ENCODE data around the gene TK2.

The TK2 gene

DNA sequence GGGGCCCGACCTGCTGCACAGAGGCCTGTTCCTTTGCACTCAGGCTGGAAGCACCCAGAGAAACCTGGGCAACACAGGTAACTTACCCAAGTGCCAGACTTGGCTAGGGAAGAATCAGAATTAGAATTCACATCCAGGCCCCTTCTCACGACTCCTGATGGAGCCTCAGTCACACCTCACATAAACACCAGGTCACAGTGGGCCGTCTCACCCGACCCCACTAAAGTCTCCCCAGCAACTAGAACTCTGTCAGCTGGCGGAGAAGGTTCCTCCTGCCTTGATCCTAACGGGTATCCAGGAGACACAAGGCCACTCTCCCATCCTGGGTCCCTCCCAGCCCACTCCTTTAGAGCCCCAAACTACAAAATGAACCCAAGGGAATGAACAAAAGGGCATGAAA lies 6.4 kb downstream of the TK2 start:
- DNase-seq = no peak

DNA sequence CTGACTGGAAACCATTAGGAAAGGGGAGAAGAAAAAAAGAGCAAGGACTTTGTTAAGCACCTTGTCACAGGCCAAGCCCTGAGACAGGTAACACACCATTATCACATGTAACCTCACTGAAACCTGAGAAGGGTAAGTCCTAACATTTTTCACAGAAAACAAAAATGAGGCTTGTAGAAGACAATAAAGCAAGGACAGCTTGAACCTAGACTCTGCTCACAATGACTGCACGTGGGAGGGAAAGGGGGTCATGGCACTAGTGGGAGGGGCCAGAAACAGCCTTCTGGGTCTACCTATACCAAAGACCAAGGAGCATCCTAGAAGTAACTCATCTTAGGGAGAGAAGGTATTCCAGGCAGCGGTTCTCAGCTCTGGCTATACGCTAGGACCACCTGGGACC lies 7.5 kb downstream of the TK2 start:
- no peak for DNase-seq

DNA sequence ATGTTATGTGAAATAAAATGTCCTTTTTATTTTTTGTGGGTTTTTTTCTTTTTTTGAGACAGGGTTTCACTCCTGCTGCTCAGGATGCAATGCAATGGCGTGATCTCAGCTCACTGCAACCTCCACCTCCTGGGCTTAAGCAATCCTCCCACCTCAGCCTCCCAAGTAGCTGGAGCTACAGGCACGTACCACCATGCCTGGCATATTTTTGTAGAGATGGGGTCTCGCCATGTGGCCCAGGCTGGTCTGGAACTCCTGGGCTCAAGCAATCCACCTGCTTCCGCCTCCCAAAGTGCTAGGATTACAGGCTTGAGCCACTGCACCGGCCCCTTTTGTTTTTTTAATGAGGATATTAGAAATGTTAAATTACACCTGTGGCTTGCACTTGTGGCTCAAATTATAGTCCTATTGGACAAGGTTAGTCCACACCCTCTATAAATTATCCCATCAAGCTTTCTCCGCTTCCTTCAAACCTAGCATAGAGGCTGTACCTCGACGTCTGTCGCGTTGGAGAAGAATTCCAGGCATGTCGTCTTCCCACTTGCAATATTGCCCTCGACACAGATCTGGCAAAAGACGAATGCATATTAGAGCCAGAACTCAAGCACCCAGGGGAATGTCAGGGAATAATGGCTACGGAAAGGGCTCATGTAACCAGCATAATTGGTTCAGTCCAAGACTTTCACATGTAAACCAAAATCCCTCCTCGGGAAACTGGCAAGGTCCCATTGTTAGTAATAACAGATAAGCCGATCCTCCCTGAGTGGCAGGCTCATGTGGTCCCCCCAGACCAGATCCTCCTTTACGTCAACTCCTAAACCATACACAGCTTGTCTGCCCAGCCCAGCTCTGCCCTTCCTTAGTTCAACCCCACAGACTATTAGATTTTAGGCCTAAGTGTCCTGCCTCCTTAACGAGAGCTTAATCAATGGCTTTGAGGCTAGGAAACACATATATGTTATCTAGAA lies 8.2 kb downstream of the TK2 start:
- no peak for DNase-seq

DNA sequence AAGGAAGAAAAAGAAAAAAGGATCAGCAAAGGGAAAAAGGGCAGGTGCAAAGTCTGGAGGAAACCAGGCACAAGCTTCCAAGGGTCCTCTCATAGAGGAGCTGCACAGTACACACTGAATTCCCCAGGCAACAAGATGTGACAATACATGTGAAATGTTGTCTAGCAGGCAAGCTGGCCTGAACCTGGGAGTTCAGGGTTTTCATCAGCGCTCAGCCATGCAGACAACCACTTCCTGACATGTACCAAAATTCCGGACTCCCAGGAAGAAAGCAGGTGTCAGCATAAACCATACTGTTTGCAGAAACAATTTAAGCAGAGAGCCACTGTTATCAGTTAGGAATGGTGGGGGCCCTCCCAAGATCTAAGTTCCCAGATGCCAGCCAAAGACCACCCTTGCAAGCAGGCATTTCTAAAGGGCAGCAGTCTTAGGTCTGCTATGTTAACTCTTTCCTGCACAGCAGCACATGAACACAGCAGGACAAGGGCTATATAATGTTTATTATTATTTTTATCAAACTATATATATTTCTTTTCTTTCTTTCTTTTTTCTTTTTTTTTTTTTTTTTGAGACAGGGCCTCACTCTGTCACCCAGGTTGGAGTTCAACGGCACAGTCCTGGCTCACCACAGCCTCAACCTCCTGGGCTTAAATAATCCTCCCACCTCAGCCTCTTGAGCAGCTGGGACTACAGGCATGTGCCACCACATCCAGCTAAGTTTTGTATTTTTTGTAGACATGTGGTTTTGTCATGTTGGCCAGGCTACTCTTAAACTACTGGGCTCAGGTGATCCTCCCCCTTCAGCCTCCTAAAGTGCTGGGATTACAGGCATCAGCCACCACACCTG lies 10.1 kb downstream of the TK2 start:
- peak; percentile 17 for DNase-seq

GRCh38 chr16:66538910-66539309 lies 11.0 kb downstream of the TK2 start:
- DNase-seq = no peak

GRCh38 chr16:66537236-66537635 lies 12.7 kb downstream of the TK2 start:
- DNase-seq = no peak

- no peak for DNase-seq
These were observed 13.4 kb downstream of the TK2 start for GRCh38 chr16:66536525-66536924.

GRCh38 chr16:66534376-66534799 lies 15.5 kb downstream of the TK2 start:
- DNase-seq = no peak

- no peak for DNase-seq
These were observed 20.4 kb downstream of the TK2 start for GRCh38 chr16:66529475-66529874.

DNA sequence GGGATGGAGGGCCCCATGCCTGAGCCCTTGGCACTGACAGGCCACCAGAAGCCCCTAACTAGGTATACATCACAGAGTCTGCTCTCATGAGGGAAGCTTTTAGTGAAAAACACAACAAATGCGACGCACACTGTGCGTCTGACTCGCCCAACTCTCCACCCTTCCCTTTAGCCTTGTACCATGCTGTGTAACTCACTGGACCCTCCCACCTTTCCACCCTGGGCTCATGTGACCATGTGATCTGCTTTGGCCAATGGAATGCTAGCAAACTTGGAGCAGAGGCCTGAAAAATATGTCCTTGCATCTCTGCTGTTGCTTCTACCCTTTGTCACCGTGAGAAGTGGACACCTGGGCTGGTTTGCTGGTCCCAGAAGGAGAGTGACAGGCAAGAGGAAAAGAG lies 21.6 kb downstream of the TK2 start:
- no peak for DNase-seq

DNA sequence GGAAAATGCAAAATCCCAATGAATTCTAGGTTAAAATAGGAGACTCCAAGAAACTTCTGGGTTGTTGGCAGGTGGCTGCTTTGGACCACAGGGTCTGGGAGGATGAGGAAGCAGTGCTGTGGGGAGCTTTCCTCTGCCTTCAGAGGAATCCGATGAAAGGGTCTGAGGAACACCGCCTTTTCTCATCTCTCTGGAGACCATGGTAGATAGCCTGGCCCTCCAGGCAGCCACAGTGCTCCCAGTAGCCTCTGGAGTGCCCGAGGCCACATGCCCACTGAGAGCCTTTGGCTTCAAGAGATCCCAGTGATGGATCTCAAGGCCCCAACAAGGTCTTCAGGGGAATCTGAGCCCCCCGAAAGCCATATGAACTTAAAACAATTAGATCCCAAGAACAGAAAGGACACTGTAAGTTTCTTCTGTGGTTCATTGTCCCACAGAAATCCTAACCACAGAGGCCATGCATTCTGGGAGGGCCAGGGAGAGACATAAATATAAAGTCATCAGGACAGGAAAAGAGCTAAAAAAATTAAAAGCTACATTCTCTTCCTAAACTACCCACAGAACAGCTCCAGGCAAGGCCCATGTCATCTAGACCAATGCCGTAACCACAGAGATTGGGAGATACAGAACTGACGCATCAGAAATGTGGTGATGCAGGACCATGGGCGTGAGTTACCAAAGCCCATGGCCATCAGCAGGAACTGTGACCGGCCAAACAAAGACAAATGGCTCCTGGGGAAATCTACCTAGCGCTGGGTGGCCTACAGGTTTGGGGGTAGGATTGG lies 24.3 kb downstream of the TK2 start:
- DNase-seq = no peak

GRCh38 chr16:66524601-66525164 lies 25.2 kb downstream of the TK2 start:
- DNase-seq = no peak

DNA sequence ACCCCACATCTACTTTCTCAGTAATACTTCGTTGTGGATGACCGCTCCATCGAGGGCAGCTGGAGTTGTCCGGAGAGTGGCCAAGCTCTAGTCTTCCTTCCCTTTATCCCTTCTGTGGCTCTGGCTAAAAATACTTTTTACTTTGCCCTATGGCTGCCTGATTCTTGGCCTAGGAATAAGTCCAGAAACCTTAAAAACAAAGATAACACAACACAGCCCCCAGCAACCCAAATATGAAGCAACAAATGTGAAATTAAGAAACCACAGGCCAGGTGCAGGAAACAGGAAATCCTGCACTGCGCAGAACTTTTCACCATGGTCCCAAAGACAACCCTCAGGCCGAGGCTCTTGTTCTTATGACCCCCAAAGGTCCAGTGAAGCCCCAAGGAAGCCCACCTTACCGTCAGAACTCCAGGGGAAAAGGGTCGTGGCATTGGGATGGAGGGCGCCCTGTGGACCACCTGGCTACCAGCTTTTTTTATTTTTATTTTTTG lies 26.0 kb downstream of the TK2 start:
- no peak for DNase-seq

GRCh38 chr16:66522816-66523590 lies 26.9 kb downstream of the TK2 start:
- DNase-seq = no peak

DNA sequence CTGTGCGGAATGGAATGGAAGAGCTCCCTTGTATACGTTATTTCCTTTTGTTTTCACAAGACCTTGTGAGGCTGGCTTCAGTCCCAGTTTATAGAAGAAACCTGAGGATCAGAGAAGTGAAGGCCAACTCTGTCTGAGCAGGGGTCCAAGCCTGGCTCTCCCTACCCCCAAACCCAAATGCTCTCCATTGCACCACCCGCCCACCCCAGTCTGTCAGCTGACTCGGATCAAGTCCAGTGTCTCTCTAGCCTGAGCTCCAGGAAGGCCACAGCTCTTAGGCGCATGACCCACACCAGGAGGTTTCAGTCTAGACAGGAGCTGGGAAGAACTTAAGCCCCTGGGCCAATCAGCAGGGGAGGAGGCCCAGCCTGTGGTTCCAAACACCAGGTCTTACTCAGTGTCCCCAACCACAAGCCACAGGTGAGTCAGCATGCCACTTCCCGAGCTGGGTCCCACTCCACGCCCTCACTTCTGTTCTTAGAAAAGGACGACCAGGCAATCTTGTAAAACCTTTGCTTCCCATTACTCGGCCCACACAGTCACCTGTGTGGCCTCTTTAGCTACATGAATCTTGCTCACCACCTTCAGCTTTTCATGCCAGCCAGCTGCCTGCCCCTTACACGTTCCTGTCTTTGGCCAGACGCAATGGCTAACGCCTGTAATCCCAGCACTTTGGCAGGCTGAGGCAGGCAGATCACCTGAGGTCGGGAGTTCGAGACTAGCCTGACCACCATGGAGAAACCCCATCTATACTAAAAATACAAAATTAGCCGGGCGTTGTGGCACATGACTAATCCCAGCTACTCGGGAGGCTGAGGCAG lies 27.8 kb downstream of the TK2 start:
- DNase-seq = no peak

DNA sequence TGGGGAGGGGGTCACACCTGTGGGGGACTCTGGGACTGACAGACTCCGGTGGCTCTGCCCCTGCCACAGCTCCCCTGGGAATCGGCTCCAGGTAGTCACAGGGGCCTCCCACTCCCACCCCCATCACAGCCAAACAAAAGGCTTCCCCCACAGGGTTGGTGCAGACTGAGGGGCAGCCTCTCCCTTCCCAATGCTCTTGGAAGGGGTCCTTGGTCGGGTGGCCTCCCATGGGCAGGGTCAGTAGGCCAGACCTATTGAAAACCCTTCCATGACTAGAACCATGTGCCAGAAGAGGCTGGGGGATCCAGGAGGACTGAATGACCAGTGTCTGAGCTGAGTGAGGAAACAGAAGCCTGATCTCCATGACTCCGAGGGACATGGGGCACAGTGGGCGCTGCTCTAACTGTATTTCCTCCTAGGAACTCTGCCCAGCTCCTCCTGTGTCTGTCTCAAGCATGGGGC lies 28.6 kb downstream of the TK2 start:
- no peak for DNase-seq

DNA sequence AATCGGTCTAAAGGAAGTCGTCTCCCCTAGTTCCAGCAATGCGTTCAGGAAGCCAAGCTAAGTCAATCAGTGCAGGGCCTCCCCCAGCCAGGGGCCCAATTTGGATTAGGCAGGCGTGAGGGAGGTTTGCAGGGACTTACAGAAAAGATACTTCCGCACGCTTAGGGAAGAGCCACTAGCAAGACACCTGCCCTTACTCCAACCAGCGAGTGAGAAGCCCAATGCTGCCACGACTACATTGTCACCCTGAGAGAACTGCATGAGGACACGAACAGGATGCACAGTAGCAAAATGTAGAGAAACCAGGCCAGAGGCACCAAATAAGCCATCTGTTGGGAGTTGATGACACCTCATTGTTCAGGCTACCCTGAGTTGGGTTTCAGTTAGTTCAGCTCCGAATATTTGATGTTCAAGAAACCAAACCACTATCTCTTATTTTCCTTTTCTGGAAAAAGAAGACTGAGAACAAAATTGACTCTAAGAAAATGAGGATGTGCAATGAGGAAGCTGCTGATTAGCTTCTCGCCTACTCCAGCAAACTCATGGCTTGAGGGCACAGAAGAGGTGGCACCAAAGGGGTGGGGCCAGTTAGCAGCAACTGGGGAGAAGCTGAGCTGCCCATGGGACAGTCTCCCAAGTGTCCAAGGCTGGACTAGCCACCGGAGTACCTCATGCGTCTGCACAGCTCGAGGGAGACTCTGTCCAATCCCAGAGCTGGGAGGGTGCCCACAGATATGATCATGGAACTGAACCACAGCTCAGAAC lies 29.3 kb downstream of the TK2 start:
- DNase-seq = no peak

DNA sequence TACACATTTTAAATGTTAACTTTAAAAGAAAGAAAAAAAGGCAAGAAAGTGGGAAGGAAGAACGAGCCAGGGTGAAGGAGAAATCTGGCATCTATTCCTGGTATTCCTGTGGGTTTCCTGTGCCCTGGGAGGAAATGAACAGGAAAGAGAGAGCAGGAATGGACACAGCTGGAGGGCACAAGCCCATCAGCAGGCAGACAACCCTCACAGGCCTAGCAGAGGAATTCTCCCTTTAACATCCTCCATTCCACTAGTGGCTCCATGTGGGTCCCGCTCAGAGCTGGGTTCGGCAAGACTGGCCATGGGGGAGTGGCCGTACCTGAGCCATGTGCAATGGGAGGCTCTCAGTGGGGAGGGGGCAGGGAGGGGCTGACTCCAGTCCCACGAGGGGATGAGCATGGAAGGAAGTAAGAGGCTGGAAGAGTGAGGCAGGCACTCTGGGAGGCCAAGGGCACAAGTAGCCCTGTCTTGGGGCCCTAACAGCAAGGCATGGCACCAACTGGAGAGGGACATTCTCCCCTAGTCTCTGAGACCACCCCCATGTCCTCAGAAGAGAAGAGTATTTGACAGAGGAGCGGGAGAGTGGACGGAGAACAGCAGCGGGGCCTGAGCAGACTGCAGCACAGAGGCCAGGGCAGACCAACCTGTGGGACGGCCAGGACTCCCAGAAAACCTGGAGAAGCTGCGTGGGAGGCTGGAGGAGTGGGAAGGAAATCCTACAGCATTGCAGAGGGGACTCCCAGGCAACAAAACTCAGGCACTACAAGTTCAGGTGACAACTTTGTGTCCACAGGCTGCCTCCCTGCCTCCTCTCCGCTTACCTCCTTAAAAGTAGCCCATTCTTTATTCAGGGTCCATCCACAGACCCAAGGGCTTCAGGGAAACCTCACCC lies 30.2 kb downstream of the TK2 start:
- no peak for DNase-seq

Data from NCI-H345 (cell line).